HepG2 (cell line): ENCODE measurements around the gene OMD.

Experiments used
- ATF7 ChIP-seq, 2 experiments: fragments of 450-650 bp in 1 of 2; sonication (generic) in 1 of 2; formaldehyde crosslinking in 1 of 2; IDR thresholded peaks; 2 replicates each; pipeline versions ENCODE4 v1.4.0 to v1.6.1; 2016 to 2020; ENCODE audit warnings: antibody characterized with exemption in 1 of 2, mild to moderate bottlenecking in 1 of 2, missing genetic modification reagents in 1 of 2
- DPF2 ChIP-seq: sonication (generic); formaldehyde crosslinking; IDR thresholded peaks from 2 replicates; pipeline ENCODE4 v1.4.0; 2020; ENCODE audit warnings: mild to moderate bottlenecking, low read depth, missing genetic modification reagents, borderline replicate concordance
- GTF2F1 ChIP-seq: fragments of 150-350 bp; IDR thresholded peaks from 2 replicates; pipeline ENCODE4 v1.6.1; 2014; ENCODE audit warnings: low read length
- MIXL1 ChIP-seq: IDR thresholded peaks from 2 replicates; pipeline ENCODE4 v1.6.1; 2016
- POLR2A ChIP-seq, 2 experiments: IDR thresholded peaks; 2 replicates each; pipeline ENCODE4 v1.6.1; 2011; ENCODE audit warnings: low read depth in 2 of 2, low read length in 2 of 2, mild to moderate bottlenecking in 1 of 2, moderate library complexity in 1 of 2; ENCODE audit not compliant: insufficient read depth in 1 of 2
- RBM39 ChIP-seq: fragments of 200-400 bp; formaldehyde crosslinking; IDR thresholded peaks from one replicate; pipeline ENCODE4 v1.6.1; 2018; ENCODE audit warnings: antibody characterized with exemption, mild to moderate bottlenecking, low read depth, low read length; ENCODE audit not compliant: poor library complexity, severe bottlenecking
- SP1 ChIP-seq, 2 experiments: fragments of 450-650 bp in 1 of 2; sonication (generic) in 1 of 2; formaldehyde crosslinking in 1 of 2; IDR thresholded peaks; 2 replicates each; pipeline versions ENCODE4 v1.4.0 to v1.6.1; 2016 to 2020; ENCODE audit warnings: missing genetic modification reagents in 1 of 2
- TCF12 ChIP-seq, 2 experiments: fragments of 450-650 bp in 1 of 2; sonication (generic) in 1 of 2; formaldehyde crosslinking in 1 of 2; IDR thresholded peaks; 2 replicates each; pipeline versions ENCODE4 v1.6.1 to v1.8.0; 2017 to 2022; ENCODE audit warnings: antibody characterized with exemption in 1 of 2, mild to moderate bottlenecking in 1 of 2, missing genetic modification reagents in 1 of 2, moderate library complexity in 1 of 2
- ZFP37 ChIP-seq: sonication (generic); formaldehyde crosslinking; IDR thresholded peaks from 2 replicates; pipeline ENCODE4 v1.4.0; 2020; ENCODE audit warnings: missing genetic modification reagents, borderline replicate concordance
- ZFP90 ChIP-seq: sonication (generic); formaldehyde crosslinking; IDR thresholded peaks from 2 replicates; pipeline ENCODE4 v1.8.0; 2022; ENCODE audit warnings: missing genetic modification reagents, mild to moderate bottlenecking, inconsistent platforms, borderline replicate concordance
- TF ChIP-seq, protein P1 (sequence below): sonication (generic); formaldehyde crosslinking; IDR thresholded peaks from 2 replicates; pipeline ENCODE4 v1.5.0; 2020; ENCODE audit warnings: mild to moderate bottlenecking, missing genetic modification reagents, moderate library complexity

DNA sequence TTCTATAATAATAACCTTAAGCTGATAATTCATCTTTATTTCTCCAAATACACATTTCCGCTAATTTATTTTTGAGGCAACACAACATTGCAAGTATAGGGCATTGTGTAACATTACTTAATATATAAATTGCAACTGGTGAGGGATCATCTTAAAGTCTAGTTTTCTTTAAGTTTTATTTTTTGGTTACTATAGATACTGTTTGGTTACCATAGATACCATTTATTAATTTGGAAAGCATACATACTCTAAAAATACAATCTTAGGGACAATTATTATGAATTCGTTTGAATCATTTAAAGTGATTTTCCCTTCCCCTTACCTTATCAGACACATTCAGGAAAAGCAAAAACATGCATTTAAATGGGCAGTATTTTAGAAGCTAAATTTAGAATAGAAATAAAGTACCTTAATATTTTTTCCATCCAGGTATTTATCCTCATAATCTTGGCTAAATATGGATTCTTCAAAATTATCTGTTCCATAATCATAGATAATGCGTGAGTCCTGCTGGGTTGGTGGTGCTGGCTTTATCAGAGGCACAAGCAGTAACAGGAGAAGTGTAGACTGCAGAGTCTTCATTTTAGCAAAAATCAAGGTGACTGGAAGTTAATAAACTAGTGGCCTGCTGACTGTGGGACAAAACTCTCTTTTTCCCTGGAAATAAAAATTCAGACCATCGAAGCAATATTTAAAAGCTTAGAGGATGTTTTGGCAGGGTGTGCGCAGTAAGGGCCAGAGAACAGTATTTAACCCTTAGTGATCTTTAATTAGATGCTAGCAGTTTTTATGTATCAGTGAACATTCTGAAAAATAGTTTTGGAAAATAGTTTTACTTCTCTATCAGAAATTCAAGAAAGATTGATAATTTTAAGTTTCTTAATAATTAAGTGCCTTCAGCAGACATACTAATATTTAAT is 21.2 kb downstream of the OMD start:
- TF ChIP-seq SP1 (IDR thresholded peaks at IDR 0.05) (no peak), SP1 (CRISPR knock-in tag; IDR thresholded peaks at IDR 0.05) (no peak), RBM39 (no peak), ZFP37 (CRISPR knock-in tag) (no peak), ATF7 (IDR thresholded peaks at IDR 0.05) (no peak), ATF7 (CRISPR knock-in tag; IDR thresholded peaks at IDR 0.05) (no peak), DPF2 (CRISPR knock-in tag) (no peak), POLR2A (IDR thresholded peaks at IDR 0.05; ENCODE audit: insufficient read depth in 1 of 2, low read depth in 2 of 2, low read length in 2 of 2) (no peak), TCF12 (IDR thresholded peaks at IDR 0.05) (no peak), TCF12 (CRISPR knock-in tag; IDR thresholded peaks at IDR 0.05) (no peak), MIXL1 (CRISPR knock-in tag) (no peak), GTF2F1 (no peak), ZFP90 (no peak)
- TF ChIP-seq, protein P1, sequence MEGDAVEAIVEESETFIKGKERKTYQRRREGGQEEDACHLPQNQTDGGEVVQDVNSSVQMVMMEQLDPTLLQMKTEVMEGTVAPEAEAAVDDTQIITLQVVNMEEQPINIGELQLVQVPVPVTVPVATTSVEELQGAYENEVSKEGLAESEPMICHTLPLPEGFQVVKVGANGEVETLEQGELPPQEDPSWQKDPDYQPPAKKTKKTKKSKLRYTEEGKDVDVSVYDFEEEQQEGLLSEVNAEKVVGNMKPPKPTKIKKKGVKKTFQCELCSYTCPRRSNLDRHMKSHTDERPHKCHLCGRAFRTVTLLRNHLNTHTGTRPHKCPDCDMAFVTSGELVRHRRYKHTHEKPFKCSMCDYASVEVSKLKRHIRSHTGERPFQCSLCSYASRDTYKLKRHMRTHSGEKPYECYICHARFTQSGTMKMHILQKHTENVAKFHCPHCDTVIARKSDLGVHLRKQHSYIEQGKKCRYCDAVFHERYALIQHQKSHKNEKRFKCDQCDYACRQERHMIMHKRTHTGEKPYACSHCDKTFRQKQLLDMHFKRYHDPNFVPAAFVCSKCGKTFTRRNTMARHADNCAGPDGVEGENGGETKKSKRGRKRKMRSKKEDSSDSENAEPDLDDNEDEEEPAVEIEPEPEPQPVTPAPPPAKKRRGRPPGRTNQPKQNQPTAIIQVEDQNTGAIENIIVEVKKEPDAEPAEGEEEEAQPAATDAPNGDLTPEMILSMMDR (CRISPR knock-in tag) = no peak
